T-helper 17 cell (primary cell): Measurements from ENCODE around the gene RNU5D-1. TPM values are rescaled to one million over a fixed set of nuclear protein-coding genes. Genes with fewer than 3 reads are reported as not detected.

Source experiments
- ATAC-seq: fragments of 150-1000 bp; cut with Tn5 transposase; 2 replicates; pipeline ENCODE4 v1.10.0; 2021; ENCODE audit warnings: mild to moderate bottlenecking, moderate library complexity
- DNase-seq, 3 donors: peaks; one replicate each; pipeline versions ENCODE4 v3.0.0 to v3.0.0-alpha.2; 2020 to 2021
- H3K9me3 ChIP-seq: one replicate; pipeline ENCODE4 v1.7.0; 2013; ENCODE audit warnings: low read length, mild to moderate bottlenecking; ENCODE audit not compliant: control insufficient read depth, poor library complexity, severe bottlenecking
- H3K27ac Mint-ChIP-seq: one replicate; pipeline ENCODE4 v1.8.0; 2022; ENCODE audit warnings: mild to moderate bottlenecking, moderate library complexity, mixed read lengths
- H3K27me3 Mint-ChIP-seq: one replicate; pipeline ENCODE4 v1.8.0; 2022; ENCODE audit warnings: mixed read lengths
- H3K36me3 Mint-ChIP-seq: one replicate; pipeline ENCODE4 v1.8.0; 2022; ENCODE audit warnings: low read depth, mixed read lengths
- H3K4me1 Mint-ChIP-seq: one replicate; pipeline ENCODE4 v1.8.0; 2022; ENCODE audit warnings: mild to moderate bottlenecking, mixed read lengths
- H3K4me3 Mint-ChIP-seq: one replicate; pipeline ENCODE4 v1.8.0; 2022; ENCODE audit warnings: mild to moderate bottlenecking, moderate library complexity, mixed read lengths
- total RNA-seq, 4 donors: library from RNA in 2 of 4; stranded (reverse) in 2 of 4; gene quantifications; one replicate each; pipeline ENCODE4 v1.2.3 and lab custom pipeline; 2022 to 2026

RNU5D-1 gene
- total RNA-seq, 2 donors from 2014 or later: not detected

DNA sequence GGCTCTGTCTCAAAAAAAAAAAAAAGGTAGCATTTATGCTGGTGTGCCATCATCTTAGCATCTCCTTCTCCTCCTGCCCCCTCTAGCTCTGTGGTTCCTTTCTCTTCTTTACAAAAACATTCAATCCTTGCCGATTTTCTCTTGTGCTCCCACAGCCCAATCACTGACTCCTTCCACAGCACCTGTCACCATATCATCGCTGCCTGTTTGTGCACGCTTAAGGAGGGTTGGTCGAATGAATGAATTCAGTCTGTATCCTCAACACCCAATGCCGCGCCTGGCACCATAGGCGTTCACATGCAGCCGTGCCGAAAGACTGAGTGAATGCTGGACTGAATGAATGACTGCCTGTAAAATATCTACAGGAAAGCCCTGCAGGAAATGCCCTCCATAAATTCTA lies 7.9 kb downstream of the RNU5D-1 start:
- ATAC-seq (no peak), DNase-seq (no peak)
- H3K27ac Mint-ChIP-seq: peak overlapping the region; percentile 79
- peak overlapping the region; percentile 91 for H3K4me3 Mint-ChIP-seq
- H3K4me1 Mint-ChIP-seq: peaks cover 51% of the 10 kb centered on the region
- no peaks in the 10 kb centered on the region for H3K36me3 Mint-ChIP-seq
- H3K9me3 ChIP-seq: no peaks in the 10 kb centered on the region
- H3K27me3 Mint-ChIP-seq: no peaks in the 10 kb centered on the region

DNA sequence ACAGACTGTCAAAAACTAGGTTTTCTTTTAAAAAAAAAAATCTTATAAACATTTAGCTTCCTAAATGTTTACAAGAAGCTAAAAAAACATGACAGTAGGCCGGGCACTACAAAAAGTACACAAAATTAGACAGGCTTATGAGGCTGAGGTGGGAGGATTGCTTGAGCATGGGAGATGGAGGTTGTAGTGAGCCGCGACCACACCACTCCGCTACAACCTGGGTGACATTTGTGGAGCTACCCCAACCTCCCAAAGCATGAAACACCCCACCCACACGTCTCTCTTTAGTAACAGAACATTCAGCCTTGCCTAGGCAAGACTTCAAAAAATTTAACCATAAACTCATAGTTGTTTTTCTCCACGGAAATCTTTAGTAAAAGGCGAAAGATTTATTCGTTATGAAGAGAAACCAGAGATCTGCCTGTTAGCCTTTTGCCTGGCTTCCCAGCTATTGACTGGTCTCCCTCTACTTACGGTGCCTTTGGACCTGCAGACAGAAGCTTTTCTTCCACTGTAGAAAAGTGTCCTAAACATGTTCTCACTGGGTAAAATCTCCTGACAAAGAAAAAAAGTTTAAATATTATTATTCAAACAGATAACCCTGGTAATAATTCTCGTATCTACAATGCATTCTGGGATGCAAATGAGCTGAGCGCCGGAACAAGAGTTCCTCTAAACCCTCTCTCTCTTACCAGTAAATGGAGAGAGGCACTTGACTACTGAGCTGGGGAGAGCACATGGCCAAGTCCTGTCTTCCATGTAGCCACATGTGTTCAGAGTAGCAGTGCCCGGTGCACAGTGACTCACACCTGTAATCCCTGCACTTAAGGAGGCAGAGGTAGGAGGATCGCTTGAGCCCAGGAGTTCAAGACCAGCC lies 9.2 kb downstream of the RNU5D-1 start:
- ATAC-seq (peak; percentile 87), DNase-seq (peak in 1 of 3 donors; percentile 31)
- no peaks in the 10 kb centered on the region for H3K9me3 ChIP-seq
- Mint-ChIP-seq H3K36me3 (no peaks in the 10 kb centered on the region), H3K4me3 (peak overlapping the region; percentile 85), H3K27ac (peak overlapping the region; percentile 98), H3K4me1 (peaks cover 51% of the 10 kb centered on the region), H3K27me3 (no peaks in the 10 kb centered on the region)

DNA sequence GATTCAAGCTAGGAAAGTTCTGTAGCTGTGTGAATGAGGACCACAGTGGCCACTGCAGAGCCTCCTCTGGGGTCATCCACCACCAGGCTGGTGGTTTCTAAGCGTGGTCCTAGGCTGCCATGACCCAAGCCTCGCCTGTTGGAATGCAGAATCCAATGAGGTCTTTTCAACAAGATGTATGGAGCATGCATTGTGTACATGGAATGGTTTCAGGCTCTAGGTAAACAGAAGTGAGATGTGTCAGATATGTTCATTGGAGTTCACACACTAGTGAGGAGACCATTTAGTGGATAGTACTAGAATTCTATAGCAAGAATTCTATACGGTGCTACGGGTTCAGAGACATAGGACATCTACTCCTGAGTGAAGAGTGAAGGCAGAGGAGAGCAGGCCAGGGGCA lies 10.7 kb downstream of the RNU5D-1 start:
- H3K36me3 Mint-ChIP-seq: no peaks in the 10 kb centered on the region
- peak overlapping the region; percentile 77 for H3K4me3 Mint-ChIP-seq
- ATAC-seq (no peak), DNase-seq (no peak)
- peak overlapping the region; percentile 98 for H3K27ac Mint-ChIP-seq
- H3K9me3 ChIP-seq: no peaks in the 10 kb centered on the region
- peaks cover 57% of the 10 kb centered on the region for H3K4me1 Mint-ChIP-seq
- H3K27me3 Mint-ChIP-seq: no peaks in the 10 kb centered on the region

DNA sequence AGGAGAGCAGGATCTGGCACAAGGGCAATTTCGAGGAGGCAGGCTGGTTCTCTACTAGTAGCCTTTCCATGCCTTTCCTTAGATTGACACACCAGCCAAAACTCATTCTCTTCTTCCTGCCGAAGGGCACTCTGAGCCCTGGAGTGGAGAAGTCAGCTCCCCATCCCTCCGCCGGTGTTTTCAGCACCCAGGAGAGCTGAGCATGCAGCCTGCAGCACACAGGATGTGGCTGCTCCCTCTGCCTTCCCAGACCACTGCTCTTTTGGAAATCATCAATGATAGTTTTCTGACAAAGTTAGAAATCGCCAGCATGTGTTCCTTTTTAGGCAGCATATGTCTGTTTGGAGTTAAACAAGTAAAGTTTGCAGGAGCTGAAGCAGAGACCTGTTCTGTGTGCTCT lies 11.7 kb downstream of the RNU5D-1 start:
- no peak overlapping the region for H3K4me3 Mint-ChIP-seq
- no peaks in the 10 kb centered on the region for H3K27me3 Mint-ChIP-seq
- peaks cover 58% of the 10 kb centered on the region for H3K4me1 Mint-ChIP-seq
- H3K9me3 ChIP-seq: no peaks in the 10 kb centered on the region
- ATAC-seq (no peak), DNase-seq (no peak)
- H3K27ac Mint-ChIP-seq: no peak overlapping the region
- H3K36me3 Mint-ChIP-seq: no peaks in the 10 kb centered on the region

DNA sequence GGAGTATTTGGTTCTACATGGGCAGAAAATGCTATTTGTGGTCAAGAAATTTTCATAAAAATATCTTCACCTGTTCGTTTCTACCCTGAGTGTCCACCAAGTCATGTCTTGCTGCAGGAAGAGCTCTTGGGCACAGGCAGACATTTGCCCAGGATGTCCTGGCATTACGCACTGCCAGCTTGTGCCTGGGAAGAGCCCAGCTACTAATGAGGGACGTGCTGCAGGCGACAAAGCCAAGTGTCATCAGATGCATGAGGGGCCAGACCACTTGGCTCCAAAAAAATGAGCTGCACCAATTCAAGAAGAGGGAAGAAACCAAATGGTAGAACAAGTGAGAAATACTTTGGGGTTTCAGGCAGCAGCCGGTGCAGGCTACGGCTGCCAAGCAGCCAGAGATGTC lies 12.9 kb downstream of the RNU5D-1 start:
- Mint-ChIP-seq H3K36me3 (no peaks in the 10 kb centered on the region), H3K4me1 (peaks cover 49% of the 10 kb centered on the region), H3K27me3 (no peaks in the 10 kb centered on the region), H3K27ac (peak overlapping the region; percentile 47), H3K4me3 (no peak overlapping the region)
- ATAC-seq: no peak
- no peak for DNase-seq
- no peaks in the 10 kb centered on the region for H3K9me3 ChIP-seq

DNA sequence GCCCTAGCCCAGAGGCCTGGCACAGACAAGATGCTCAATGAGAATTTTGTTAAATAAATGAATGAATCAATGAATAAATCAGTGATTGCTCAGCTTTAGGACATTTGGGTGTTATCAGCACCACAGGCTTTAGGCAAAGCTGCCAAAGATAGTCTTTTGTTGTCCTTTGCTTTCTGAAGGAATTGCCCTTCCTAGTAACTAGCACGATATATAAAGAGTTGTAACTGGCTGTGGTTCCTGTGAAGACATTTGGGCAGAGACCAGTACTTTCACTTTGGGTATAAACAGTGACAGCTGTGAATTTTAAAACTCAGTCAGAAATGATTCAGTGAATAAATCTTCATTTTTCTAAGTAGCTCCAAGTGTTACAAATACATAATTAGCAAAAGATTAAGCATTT lies 13.3 kb downstream of the RNU5D-1 start:
- DNase-seq: no peak
- H3K27me3 Mint-ChIP-seq: no peaks in the 10 kb centered on the region
- peak overlapping the region; percentile 47 for H3K27ac Mint-ChIP-seq
- H3K4me3 Mint-ChIP-seq: no peak overlapping the region
- H3K9me3 ChIP-seq: no peaks in the 10 kb centered on the region
- H3K36me3 Mint-ChIP-seq: no peaks in the 10 kb centered on the region
- no peak for ATAC-seq
- peaks cover 47% of the 10 kb centered on the region for H3K4me1 Mint-ChIP-seq

DNA sequence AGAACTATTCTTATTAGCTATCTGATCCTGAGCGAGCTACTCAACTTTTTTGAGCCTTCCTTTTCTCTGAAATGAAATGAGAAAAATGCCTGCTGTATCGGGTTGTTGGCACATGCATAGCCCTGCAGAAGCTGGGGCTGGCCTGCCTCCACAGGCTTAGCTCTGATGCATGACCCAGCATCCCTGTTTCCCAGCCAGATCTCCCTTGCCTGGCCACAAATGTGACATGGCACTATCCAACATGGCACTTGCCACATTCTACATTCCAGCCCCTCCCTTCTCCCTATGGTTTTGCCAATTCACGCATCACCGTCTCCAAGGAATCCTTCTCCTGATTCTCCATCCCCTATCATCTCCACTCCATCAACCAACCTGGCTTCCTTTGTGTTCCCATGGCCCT lies 13.8 kb downstream of the RNU5D-1 start:
- H3K4me3 Mint-ChIP-seq: peak overlapping the region; percentile 31
- no peaks in the 10 kb centered on the region for H3K9me3 ChIP-seq
- ATAC-seq: no peak
- peak overlapping the region; percentile 47 for H3K27ac Mint-ChIP-seq
- peaks cover 47% of the 10 kb centered on the region for H3K4me1 Mint-ChIP-seq
- no peaks in the 10 kb centered on the region for H3K36me3 Mint-ChIP-seq
- DNase-seq: no peak
- H3K27me3 Mint-ChIP-seq: no peaks in the 10 kb centered on the region

DNA sequence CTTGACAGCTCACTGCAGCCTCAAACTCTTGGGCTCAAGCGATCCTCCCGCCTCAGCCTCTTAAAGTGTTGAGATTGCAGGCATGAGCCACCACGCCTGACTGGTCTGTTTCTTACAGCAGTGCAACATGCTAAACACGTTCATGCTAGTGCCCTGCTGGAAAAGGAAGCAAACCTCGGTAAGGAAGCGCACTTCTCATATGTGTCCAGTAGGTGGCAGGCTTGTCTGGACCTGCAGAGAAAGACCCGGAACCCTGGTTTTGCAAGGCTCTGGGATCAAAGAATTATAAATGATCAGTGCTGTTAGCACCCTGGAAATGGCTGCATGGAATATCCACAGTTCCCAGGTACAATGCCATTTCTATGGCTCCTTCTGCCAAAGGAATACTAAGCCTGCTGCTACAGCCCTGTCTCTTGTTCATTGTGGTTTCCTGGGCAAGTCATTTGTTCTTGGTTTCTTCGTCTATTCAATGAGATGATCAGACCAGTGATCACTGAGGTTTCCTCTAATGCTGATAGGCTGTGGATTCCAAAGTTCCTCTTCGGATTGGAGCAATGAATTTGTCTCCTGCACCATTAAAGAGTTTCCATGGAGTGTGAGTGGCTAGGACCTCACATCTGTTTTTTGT lies 15.9 kb downstream of the RNU5D-1 start:
- ATAC-seq: peak; percentile 90
- peak overlapping the region; percentile 36 for H3K4me3 Mint-ChIP-seq
- DNase-seq: peak in 2 of 3 donors; percentile 47 to 52
- no peaks in the 10 kb centered on the region for H3K27me3 Mint-ChIP-seq
- peak overlapping the region; percentile 47 for H3K27ac Mint-ChIP-seq
- H3K36me3 Mint-ChIP-seq: no peaks in the 10 kb centered on the region
- peaks cover 29% of the 10 kb centered on the region for H3K4me1 Mint-ChIP-seq
- no peaks in the 10 kb centered on the region for H3K9me3 ChIP-seq

DNA sequence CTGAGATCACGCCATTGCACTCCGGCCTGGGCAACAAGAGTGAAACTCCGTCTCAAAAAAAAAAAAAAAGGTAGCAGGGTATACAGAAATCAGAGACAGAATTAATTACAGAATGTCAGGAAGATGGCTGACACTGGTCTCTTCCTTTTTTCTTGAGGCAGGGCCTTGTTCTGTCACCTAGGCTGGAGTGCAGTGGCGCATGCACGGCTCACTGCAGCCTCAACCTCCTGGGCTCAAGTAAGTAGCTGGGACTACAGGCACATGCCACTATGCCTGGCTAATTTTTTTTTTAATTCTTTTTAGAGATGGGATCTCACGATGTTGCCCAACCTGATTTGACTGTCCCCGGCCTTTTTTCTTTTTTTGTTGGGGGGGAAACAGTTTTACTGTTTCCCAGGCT lies 16.4 kb downstream of the RNU5D-1 start:
- peaks cover 26% of the 10 kb centered on the region for H3K4me1 Mint-ChIP-seq
- no peak for DNase-seq
- no peaks in the 10 kb centered on the region for H3K36me3 Mint-ChIP-seq
- peak overlapping the region; percentile 47 for H3K27ac Mint-ChIP-seq
- H3K4me3 Mint-ChIP-seq: peak overlapping the region; percentile 36
- no peaks in the 10 kb centered on the region for H3K27me3 Mint-ChIP-seq
- ATAC-seq: no peak
- no peaks in the 10 kb centered on the region for H3K9me3 ChIP-seq

DNA sequence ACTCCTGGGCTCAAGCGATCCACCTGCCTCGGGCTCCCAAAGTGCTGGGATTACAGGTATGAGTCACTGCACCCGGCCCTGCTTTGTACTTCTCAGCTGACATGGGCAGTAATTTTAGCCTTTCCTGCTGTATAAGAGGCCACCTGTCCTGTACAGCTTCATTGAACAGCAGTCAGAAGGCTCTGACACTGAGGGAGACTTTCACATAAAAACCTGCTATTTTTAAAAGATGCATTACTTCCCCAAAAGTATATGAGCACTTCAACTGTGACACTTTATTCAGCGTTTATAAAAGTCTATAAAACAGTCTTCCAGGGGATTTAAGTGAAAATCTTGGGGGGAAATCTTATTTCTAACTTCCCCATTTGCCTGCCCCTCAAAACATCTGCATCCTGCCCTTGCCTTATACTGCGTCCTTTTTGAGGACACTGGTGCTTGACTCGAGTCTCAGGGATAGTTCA lies 17.6 kb downstream of the RNU5D-1 start:
- Mint-ChIP-seq H3K4me1 (peaks cover 26% of the 10 kb centered on the region), H3K4me3 (no peak overlapping the region), H3K27ac (no peak overlapping the region), H3K36me3 (no peaks in the 10 kb centered on the region), H3K27me3 (peaks cover 6% of the 10 kb centered on the region)
- H3K9me3 ChIP-seq: no peaks in the 10 kb centered on the region
- ATAC-seq (no peak), DNase-seq (no peak)

DNA sequence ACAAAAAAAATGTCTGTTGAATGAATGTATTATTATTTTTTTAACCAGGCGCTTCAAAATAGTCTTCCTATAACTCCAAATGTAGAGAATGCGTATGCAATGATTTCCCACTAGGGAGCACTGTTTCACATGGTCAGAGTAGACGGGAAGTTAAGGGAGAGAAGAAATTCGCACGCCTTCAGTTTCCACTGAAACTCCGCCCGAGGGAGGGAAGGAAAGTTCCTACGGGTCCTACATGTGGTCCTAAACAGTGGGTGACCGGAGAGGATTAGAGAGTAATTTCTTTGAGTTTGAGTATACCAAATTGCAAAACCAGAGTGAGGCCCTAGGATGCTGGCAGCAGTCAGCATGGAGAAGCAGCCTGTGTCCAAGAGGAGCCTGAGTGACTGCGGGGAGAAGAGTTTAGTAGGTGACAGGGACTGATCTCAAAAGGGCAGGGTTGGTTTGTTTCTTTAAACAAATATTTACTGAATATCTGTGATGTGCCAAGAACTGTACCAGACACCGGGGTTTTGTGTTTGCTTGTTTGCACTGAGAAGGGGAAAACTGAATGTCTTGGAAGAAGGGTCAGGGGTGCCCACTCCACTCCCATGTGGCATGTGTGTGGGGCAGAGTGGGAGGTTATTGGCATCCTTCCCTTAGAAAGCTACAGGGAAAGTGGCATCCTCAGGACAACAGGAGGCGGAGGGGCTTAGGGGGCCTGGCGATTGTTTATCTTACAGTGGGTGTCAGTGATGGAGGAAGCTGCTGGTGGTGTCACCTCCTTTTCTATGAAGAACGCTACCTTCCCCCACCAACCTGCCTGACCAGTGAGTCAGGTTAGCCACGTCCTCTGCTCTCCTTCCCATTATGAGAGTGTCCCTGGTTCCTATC lies 22.8 kb downstream of the RNU5D-1 start:
- DNase-seq: no peak
- Mint-ChIP-seq H3K4me3 (peak overlapping the region; percentile 56), H3K27ac (peak overlapping the region; percentile 45)

DNA sequence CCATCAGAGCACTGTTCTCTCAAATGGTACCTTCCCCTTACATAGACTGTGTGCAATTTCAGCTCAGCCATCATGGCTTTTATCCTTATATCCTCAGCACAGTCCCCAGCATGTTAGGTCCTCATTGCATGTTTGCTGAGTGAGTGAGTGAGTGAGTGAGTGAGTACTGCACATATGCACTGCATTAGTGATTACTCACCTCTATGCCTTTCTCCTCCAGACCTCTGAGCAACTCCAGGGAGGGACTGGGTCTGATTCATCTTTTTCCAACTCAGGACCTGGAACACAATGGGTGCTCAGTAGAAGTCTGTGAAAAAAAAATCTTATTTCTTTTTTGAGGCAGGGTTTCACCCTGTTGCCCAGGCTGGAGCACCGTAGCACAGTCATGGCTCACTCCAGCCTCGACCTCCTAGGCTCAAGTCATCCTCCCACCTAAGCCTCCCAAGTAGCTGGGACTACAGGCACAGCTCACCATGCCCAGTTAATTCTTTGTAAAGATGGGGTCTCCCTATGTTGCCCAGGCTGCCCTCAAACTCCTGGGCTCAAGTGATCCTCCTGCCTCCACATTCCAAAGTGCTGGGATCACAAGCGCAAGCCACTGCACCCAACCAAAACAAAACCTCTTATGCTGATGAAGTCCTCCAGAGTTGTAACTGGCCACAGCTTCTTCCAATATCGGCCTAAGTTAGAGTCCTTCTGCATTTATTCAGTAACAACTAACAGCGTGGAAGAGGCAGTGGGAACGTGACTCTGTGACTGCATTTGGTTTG lies 23.7 kb downstream of the RNU5D-1 start:
- Mint-ChIP-seq H3K4me1 (peaks cover 12% of the 10 kb centered on the region), H3K27ac (peak overlapping the region; percentile 45), H3K36me3 (peaks cover 3% of the 10 kb centered on the region), H3K4me3 (peak overlapping the region; percentile 56), H3K27me3 (peaks cover 12% of the 10 kb centered on the region)
- no peak for DNase-seq
- ATAC-seq: no peak
- no peaks in the 10 kb centered on the region for H3K9me3 ChIP-seq

More for the DNA sequence above, 22.8 kb downstream of the RNU5D-1 start:
- Mint-ChIP-seq H3K36me3 (peaks cover 3% of the 10 kb centered on the region), H3K27me3 (peaks cover 12% of the 10 kb centered on the region), H3K4me1 (peaks cover 12% of the 10 kb centered on the region)
- peak; percentile 90 for ATAC-seq
- no peaks in the 10 kb centered on the region for H3K9me3 ChIP-seq
